K562 (cell line): ENCODE measurements around the gene CRYM. TPM values are rescaled to one million over a fixed set of nuclear protein-coding genes. Genes with fewer than 3 reads are reported as not detected.

Experiments used
- AFF4 ChIP-seq: sonication (generic); formaldehyde crosslinking; IDR thresholded peaks from 2 replicates; pipeline ENCODE4 v1.8.0; 2023; ENCODE audit warnings: mild to moderate bottlenecking, missing genetic modification reagents
- GABPB2 ChIP-seq: fragments of 250-450 bp; sonication (Bioruptor Pico); conservative IDR thresholded peaks from 2 replicates; pipeline ENCODE4 v1.5.1; 2021; ENCODE audit warnings: mild to moderate bottlenecking
- MITF ChIP-seq: IDR thresholded peaks from 2 replicates; pipeline ENCODE4 v1.6.1; 2014; ENCODE audit warnings: antibody characterized with exemption
- SMARCC2 ChIP-seq: fragments of 450-650 bp; IDR thresholded peaks from 2 replicates; pipeline ENCODE4 v1.6.1; 2017; ENCODE audit warnings: antibody characterized with exemption, moderate library complexity, mild to moderate bottlenecking, low read depth
- ZC3H11A ChIP-seq: IDR thresholded peaks from 2 replicates; pipeline ENCODE4 v1.6.1; 2012; ENCODE audit warnings: low read depth, low read length, improper control_type of control experiment
- polyA plus RNA-seq, 8 experiments: library from polyadenylated mRNA; depleted of rRNA in 4 of 8; stranded (reverse) in 5 of 8; unstranded in 3 of 8; fragments of >200 nt; fragmentation: Nextera tagmentation in 2 of 8; fragmentation: Illumina TruSeq in 1 of 8; extraction: Ambion mirVana in 2 of 8; extraction: Trizol in 1 of 8; gene quantifications; 2 replicates each; pipeline versions ENCODE4 v1.2.1 to v1.2.3, GENCODE V29; 2011 to 2014; ENCODE audit warnings: inconsistent platforms in 1 of 8, missing spikeins in 1 of 8
- total RNA-seq, 7 experiments: library from RNA; depleted of rRNA in 6 of 7; stranded (reverse); fragments of >200 nt in 6 of 7; fragmentation: Illumina TruSeq in 2 of 7; extraction: Trizol in 2 of 7; gene quantifications; 2 replicates each; pipeline versions ENCODE4 v1.2.1 to v1.2.3, GENCODE V29; 2011 to 2021; ENCODE audit warnings: low replicate concordance in 1 of 7
- TF ChIP-seq, protein P1 (sequence below): sonication (generic); formaldehyde crosslinking; IDR thresholded peaks from 2 replicates; pipeline ENCODE4 v1.8.1; 2023; ENCODE audit warnings: mild to moderate bottlenecking, missing genetic modification reagents

The CRYM gene
- total and polyA plus RNA-seq, 9 of the 15 experiments (the other 6 are each of a cell fraction or from before 2014, with no cell fraction given): 0.08 to 0.98 (median 0.47) TPM

DNA sequence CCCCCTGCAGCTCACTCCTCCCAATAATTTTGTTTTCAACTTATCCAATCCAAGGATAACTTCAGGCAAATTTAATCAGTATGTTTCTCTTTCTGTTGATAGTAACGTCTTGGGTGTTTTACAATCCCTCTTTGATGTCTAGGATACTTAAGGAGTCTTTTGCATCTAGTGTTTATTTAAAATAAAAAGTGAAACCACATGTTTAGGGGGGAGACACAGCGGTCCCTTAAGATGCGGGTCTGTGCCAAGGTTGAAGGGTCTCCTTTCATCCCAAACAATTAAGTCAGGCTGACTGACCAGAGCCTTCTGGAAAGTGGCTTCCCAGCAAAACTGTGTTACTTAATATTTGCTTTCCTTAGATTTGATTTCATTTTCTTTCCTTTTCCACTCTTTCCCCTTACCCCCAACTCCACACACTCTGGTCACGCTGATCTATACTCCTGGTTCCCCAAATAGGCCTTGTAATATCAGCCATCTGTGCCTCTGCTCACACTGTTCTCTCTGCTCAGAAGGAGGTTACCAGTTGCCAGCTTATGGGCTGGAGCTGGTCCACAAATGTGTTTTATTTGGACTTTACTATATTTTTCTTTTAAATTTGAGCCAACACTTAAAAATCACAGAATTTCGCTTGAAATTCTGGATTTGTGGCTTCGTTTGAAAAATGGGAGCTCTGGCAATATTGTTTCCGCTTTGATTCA, 33.4 kb downstream of the CRYM start (continued):
- no peak for TF ChIP-seq AFF4 (CRISPR knock-in tag)
- TF ChIP-seq SMARCC2: no peak
- no peak for TF ChIP-seq GABPB2 (CRISPR knock-in tag)
- TF ChIP-seq, protein P1, sequence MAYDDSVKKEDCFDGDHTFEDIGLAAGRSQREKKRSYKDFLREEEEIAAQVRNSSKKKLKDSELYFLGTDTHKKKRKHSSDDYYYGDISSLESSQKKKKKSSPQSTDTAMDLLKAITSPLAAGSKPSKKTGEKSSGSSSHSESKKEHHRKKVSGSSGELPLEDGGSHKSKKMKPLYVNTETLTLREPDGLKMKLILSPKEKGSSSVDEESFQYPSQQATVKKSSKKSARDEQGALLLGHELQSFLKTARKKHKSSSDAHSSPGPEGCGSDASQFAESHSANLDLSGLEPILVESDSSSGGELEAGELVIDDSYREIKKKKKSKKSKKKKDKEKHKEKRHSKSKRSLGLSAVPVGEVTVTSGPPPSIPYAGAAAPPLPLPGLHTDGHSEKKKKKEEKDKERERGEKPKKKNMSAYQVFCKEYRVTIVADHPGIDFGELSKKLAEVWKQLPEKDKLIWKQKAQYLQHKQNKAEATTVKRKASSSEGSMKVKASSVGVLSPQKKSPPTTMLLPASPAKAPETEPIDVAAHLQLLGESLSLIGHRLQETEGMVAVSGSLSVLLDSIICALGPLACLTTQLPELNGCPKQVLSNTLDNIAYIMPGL (CRISPR knock-in tag): no peak
- TF ChIP-seq MITF: no peak
- no peak for TF ChIP-seq ZC3H11A
